Nephron progenitor cell (in vitro differentiated cells): Measurements from ENCODE around the gene ACADL.

Experiments
- DNase-seq: peaks from one replicate; pipeline ENCODE4 v3.0.0; 2021
- H3K27ac Mint-ChIP-seq: 2 replicates; pipeline ENCODE4 v1.8.0; 2021; ENCODE audit warnings: mild to moderate bottlenecking, moderate library complexity, mixed read lengths
- H3K27me3 Mint-ChIP-seq: 2 replicates; pipeline ENCODE4 v1.8.0; 2021; ENCODE audit warnings: mild to moderate bottlenecking, low read depth, mixed read lengths; ENCODE audit not compliant: poor library complexity
- H3K36me3 Mint-ChIP-seq: 2 replicates; pipeline ENCODE4 v1.8.0; 2021; ENCODE audit warnings: low read depth, mixed read lengths
- H3K4me1 Mint-ChIP-seq: 2 replicates; pipeline ENCODE4 v1.8.0; 2021; ENCODE audit warnings: mixed read lengths
- H3K4me3 Mint-ChIP-seq: 2 replicates; pipeline ENCODE4 v1.8.0; 2021; ENCODE audit warnings: mild to moderate bottlenecking, moderate library complexity, mixed read lengths
- H3K9me3 Mint-ChIP-seq: 2 replicates; pipeline ENCODE4 v1.8.0; 2021; ENCODE audit warnings: mild to moderate bottlenecking, moderate library complexity, mixed read lengths
- TF ChIP-seq, protein P1 (sequence below): fragments of 200-600 bp; sonication (generic); IDR thresholded peaks from 2 replicates; pipeline ENCODE4 v1.5.0; 2021; ENCODE audit warnings: antibody characterized with exemption

The ACADL gene

GRCh38 chr2:210263841-210264240, 38.6 kb upstream of the ACADL start:
- Mint-ChIP-seq H3K9me3 (no peaks in the 10 kb centered on the region), H3K36me3 (no peaks in the 10 kb centered on the region), H3K4me1 (no peaks in the 10 kb centered on the region), H3K27ac (no peak overlapping the region), H3K4me3 (no peak overlapping the region), H3K27me3 (peaks cover 4% of the 10 kb centered on the region)
- TF ChIP-seq, protein P1, sequence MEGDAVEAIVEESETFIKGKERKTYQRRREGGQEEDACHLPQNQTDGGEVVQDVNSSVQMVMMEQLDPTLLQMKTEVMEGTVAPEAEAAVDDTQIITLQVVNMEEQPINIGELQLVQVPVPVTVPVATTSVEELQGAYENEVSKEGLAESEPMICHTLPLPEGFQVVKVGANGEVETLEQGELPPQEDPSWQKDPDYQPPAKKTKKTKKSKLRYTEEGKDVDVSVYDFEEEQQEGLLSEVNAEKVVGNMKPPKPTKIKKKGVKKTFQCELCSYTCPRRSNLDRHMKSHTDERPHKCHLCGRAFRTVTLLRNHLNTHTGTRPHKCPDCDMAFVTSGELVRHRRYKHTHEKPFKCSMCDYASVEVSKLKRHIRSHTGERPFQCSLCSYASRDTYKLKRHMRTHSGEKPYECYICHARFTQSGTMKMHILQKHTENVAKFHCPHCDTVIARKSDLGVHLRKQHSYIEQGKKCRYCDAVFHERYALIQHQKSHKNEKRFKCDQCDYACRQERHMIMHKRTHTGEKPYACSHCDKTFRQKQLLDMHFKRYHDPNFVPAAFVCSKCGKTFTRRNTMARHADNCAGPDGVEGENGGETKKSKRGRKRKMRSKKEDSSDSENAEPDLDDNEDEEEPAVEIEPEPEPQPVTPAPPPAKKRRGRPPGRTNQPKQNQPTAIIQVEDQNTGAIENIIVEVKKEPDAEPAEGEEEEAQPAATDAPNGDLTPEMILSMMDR, result no peak
- DNase-seq, result no peak

- Mint-ChIP-seq H3K4me3 (no peak overlapping the region), H3K4me1 (no peaks in the 10 kb centered on the region), H3K27ac (no peak overlapping the region), H3K36me3 (no peaks in the 10 kb centered on the region), H3K9me3 (no peaks in the 10 kb centered on the region), H3K27me3 (peaks cover 4% of the 10 kb centered on the region)
- no peak for DNase-seq
- TF ChIP-seq, protein P1, result no peak
These were observed 36.8 kb upstream of the ACADL start for GRCh38 chr2:210262036-210262435.

- Mint-ChIP-seq H3K4me1 (no peaks in the 10 kb centered on the region), H3K27me3 (peaks cover 4% of the 10 kb centered on the region), H3K9me3 (no peaks in the 10 kb centered on the region), H3K4me3 (no peak overlapping the region), H3K27ac (no peak overlapping the region), H3K36me3 (no peaks in the 10 kb centered on the region)
- TF ChIP-seq, protein P1, result no peak
- no peak for DNase-seq
These were observed 34.4 kb upstream of the ACADL start for GRCh38 chr2:210259687-210260086.

- H3K4me3 Mint-ChIP-seq, result no peak overlapping the region
- H3K4me1 Mint-ChIP-seq, result no peaks in the 10 kb centered on the region
- DNase-seq, result no peak
- H3K27me3 Mint-ChIP-seq, result peaks cover 2% of the 10 kb centered on the region
- no peaks in the 10 kb centered on the region for H3K9me3 Mint-ChIP-seq
- TF ChIP-seq, protein P1, result no peak
- no peaks in the 10 kb centered on the region for H3K36me3 Mint-ChIP-seq
- H3K27ac Mint-ChIP-seq, result no peak overlapping the region
These were observed 27.7 kb upstream of the ACADL start for GRCh38 chr2:210252699-210253606.

GRCh38 chr2:210250622-210251021, 25.4 kb upstream of the ACADL start:
- no peaks in the 10 kb centered on the region for H3K4me1 Mint-ChIP-seq
- no peaks in the 10 kb centered on the region for H3K36me3 Mint-ChIP-seq
- no peak overlapping the region for H3K27ac Mint-ChIP-seq
- peaks cover 11% of the 10 kb centered on the region for H3K9me3 Mint-ChIP-seq
- H3K27me3 Mint-ChIP-seq, result peaks cover 2% of the 10 kb centered on the region
- no peak for DNase-seq
- H3K4me3 Mint-ChIP-seq, result no peak overlapping the region
- TF ChIP-seq, protein P1, result no peak

DNA sequence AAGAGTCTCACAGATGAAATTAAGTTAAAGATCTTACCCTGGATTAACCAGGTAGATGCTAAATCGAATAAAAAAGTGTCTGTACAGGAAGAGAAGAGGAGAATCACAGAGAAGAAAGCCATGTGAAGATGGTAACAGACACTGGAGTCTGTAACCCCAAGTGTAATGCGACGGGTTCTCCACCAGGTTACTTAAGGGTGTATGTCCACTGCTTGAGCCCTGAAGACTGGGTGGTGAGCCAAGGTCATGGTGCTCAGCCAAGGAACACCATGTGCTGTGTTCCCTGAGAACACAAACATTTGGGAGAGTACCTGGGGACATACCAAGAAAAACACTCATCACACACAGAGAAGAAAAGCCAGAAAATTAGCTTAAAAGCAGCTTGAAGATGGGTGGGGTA, 8.2 kb upstream of the ACADL start:
- Mint-ChIP-seq H3K4me1 (no peaks in the 10 kb centered on the region), H3K9me3 (no peaks in the 10 kb centered on the region), H3K4me3 (no peak overlapping the region), H3K36me3 (no peaks in the 10 kb centered on the region), H3K27ac (no peak overlapping the region), H3K27me3 (peaks cover 3% of the 10 kb centered on the region)
- no peak for DNase-seq
- TF ChIP-seq, protein P1, result no peak
